Measurements from ENCODE around the gene NDUFA9.

Gene NDUFA9

DNA sequence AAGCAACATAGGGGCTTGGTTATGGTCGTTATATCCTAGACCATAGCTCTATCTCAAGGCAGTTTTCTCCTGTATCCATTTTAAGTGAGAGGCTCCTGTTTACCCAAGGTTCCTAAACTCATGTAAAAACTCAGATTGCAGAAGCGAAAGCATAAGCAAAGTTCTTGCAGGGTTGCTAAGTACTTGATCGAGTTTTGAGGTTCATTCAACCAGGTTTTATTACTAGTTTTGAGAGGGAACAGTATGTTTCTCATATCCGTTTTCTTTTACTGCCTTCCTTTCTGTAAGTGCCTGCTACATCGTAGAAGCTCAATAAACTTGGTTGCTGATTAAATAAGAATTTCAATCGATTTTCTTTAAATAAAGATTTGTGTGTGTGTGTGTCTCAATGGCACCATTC, 5.2 kb upstream of the NDUFA9 start:
- Histone ChIP-seq H3K9me3 (ENCODE audit: low read length) (no peaks in the 10 kb centered on the region), H3K27me3 (ENCODE audit: control insufficient read depth in 1 of 2, insufficient read depth in 2 of 2, low read length in 2 of 2) (no peaks in the 10 kb centered on the region), H3K4me1 (ENCODE audit: insufficient read depth, low read length) (no peaks in the 10 kb centered on the region), H3K9ac (ENCODE audit: low read length) (no peak overlapping the region), H3K27ac (ENCODE audit: low read depth, low read length) (no peak overlapping the region), H3K36me3 (ENCODE audit: insufficient read depth, low read length) (no peaks in the 10 kb centered on the region), H3K4me3 (ENCODE audit: low read depth in 1 of 2, low read length in 2 of 2) (no peak overlapping the region)

DNA sequence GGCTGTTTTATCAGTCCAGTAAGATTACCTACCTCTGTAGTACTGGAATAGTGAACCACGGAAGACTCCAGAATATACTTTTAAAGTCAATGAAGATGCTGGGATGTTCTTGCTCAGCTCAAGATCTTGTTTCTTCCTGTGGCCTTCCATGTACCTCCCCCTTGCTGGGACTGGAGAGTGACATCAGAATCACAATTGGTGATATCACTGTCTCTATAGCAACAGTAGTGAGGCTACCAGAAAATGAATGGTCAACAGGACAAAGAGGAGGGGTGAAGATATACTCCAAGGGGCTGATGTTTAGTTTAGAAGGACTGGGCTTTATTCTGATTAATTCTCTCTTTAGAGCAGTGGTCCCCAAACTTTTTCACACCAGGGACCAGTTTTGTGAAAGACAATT, 3.9 kb upstream of the NDUFA9 start:
- H3K9ac ChIP-seq (ENCODE audit: low read length), result no peak overlapping the region
- no peaks in the 10 kb centered on the region for H3K27me3 ChIP-seq (ENCODE audit: control insufficient read depth in 1 of 2, insufficient read depth in 2 of 2, low read length in 2 of 2)
- H3K4me1 ChIP-seq (ENCODE audit: insufficient read depth, low read length), result peaks cover 5% of the 10 kb centered on the region
- no peak overlapping the region for H3K27ac ChIP-seq (ENCODE audit: low read depth, low read length)
- no peak overlapping the region for H3K4me3 ChIP-seq (ENCODE audit: low read depth in 1 of 2, low read length in 2 of 2)
- H3K9me3 ChIP-seq (ENCODE audit: low read length), result no peaks in the 10 kb centered on the region
- no peaks in the 10 kb centered on the region for H3K36me3 ChIP-seq (ENCODE audit: insufficient read depth, low read length)

- no peaks in the 10 kb centered on the region for H3K27me3 ChIP-seq (ENCODE audit: control insufficient read depth in 1 of 2, insufficient read depth in 2 of 2, low read length in 2 of 2)
- H3K9ac ChIP-seq (ENCODE audit: low read length), result peak overlapping the region; percentile 91
- H3K4me3 ChIP-seq (ENCODE audit: low read depth in 1 of 2, low read length in 2 of 2), result peak overlapping the region; percentile 75 to 81
- no peaks in the 10 kb centered on the region for H3K9me3 ChIP-seq (ENCODE audit: low read length)
- H3K4me1 ChIP-seq (ENCODE audit: insufficient read depth, low read length), result peaks cover 19% of the 10 kb centered on the region
- H3K36me3 ChIP-seq (ENCODE audit: insufficient read depth, low read length), result no peaks in the 10 kb centered on the region
- peak overlapping the region; percentile 84 for H3K27ac ChIP-seq (ENCODE audit: low read depth, low read length)
These were observed 812 bp upstream of the NDUFA9 start for GRCh38 chr12:4648104-4648500.

- peak overlapping the region; percentile 56 for H3K27ac ChIP-seq (ENCODE audit: low read depth, low read length)
- peaks cover 19% of the 10 kb centered on the region for H3K4me1 ChIP-seq (ENCODE audit: insufficient read depth, low read length)
- H3K9ac ChIP-seq (ENCODE audit: low read length), result peak overlapping the region; percentile 91
- no peaks in the 10 kb centered on the region for H3K36me3 ChIP-seq (ENCODE audit: insufficient read depth, low read length)
- no peaks in the 10 kb centered on the region for H3K27me3 ChIP-seq (ENCODE audit: control insufficient read depth in 1 of 2, insufficient read depth in 2 of 2, low read length in 2 of 2)
- peak overlapping the region; percentile 75 to 81 for H3K4me3 ChIP-seq (ENCODE audit: low read depth in 1 of 2, low read length in 2 of 2)
- H3K9me3 ChIP-seq (ENCODE audit: low read length), result no peaks in the 10 kb centered on the region
These were observed 396 bp downstream of the NDUFA9 start for GRCh38 chr12:4649358-4649661.

GRCh38 chr12:4653257-4653656, 4.3 kb downstream of the NDUFA9 start:
- no peaks in the 10 kb centered on the region for H3K27me3 ChIP-seq (ENCODE audit: control insufficient read depth in 1 of 2, insufficient read depth in 2 of 2, low read length in 2 of 2)
- no peak overlapping the region for H3K4me3 ChIP-seq (ENCODE audit: low read depth in 1 of 2, low read length in 2 of 2)
- H3K9me3 ChIP-seq (ENCODE audit: low read length), result no peaks in the 10 kb centered on the region
- H3K4me1 ChIP-seq (ENCODE audit: insufficient read depth, low read length), result peaks cover 19% of the 10 kb centered on the region
- H3K36me3 ChIP-seq (ENCODE audit: insufficient read depth, low read length), result peaks cover 33% of the 10 kb centered on the region
- no peak overlapping the region for H3K9ac ChIP-seq (ENCODE audit: low read length)
- no peak overlapping the region for H3K27ac ChIP-seq (ENCODE audit: low read depth, low read length)

GRCh38 chr12:4653691-4654090, 4.8 kb downstream of the NDUFA9 start:
- no peak overlapping the region for H3K9ac ChIP-seq (ENCODE audit: low read length)
- no peak overlapping the region for H3K4me3 ChIP-seq (ENCODE audit: low read depth in 1 of 2, low read length in 2 of 2)
- H3K27me3 ChIP-seq (ENCODE audit: control insufficient read depth in 1 of 2, insufficient read depth in 2 of 2, low read length in 2 of 2), result no peaks in the 10 kb centered on the region
- peaks cover 33% of the 10 kb centered on the region for H3K36me3 ChIP-seq (ENCODE audit: insufficient read depth, low read length)
- H3K9me3 ChIP-seq (ENCODE audit: low read length), result no peaks in the 10 kb centered on the region
- peaks cover 19% of the 10 kb centered on the region for H3K4me1 ChIP-seq (ENCODE audit: insufficient read depth, low read length)
- H3K27ac ChIP-seq (ENCODE audit: low read depth, low read length), result no peak overlapping the region

GRCh38 chr12:4663971-4664505, 15.1 kb downstream of the NDUFA9 start:
- Histone ChIP-seq H3K4me3 (ENCODE audit: low read depth in 1 of 2, low read length in 2 of 2) (no peak overlapping the region), H3K27me3 (ENCODE audit: control insufficient read depth in 1 of 2, insufficient read depth in 2 of 2, low read length in 2 of 2) (no peaks in the 10 kb centered on the region), H3K9me3 (ENCODE audit: low read length) (no peaks in the 10 kb centered on the region), H3K27ac (ENCODE audit: low read depth, low read length) (no peak overlapping the region), H3K4me1 (ENCODE audit: insufficient read depth, low read length) (no peaks in the 10 kb centered on the region), H3K9ac (ENCODE audit: low read length) (no peak overlapping the region), H3K36me3 (ENCODE audit: insufficient read depth, low read length) (peaks cover 76% of the 10 kb centered on the region)

- H3K27ac ChIP-seq (ENCODE audit: low read depth, low read length), result no peak overlapping the region
- peaks cover 76% of the 10 kb centered on the region for H3K36me3 ChIP-seq (ENCODE audit: insufficient read depth, low read length)
- H3K4me3 ChIP-seq (ENCODE audit: low read depth in 1 of 2, low read length in 2 of 2), result no peak overlapping the region
- no peaks in the 10 kb centered on the region for H3K4me1 ChIP-seq (ENCODE audit: insufficient read depth, low read length)
- H3K27me3 ChIP-seq (ENCODE audit: control insufficient read depth in 1 of 2, insufficient read depth in 2 of 2, low read length in 2 of 2), result no peaks in the 10 kb centered on the region
- H3K9ac ChIP-seq (ENCODE audit: low read length), result no peak overlapping the region
- no peaks in the 10 kb centered on the region for H3K9me3 ChIP-seq (ENCODE audit: low read length)
These were observed 16.3 kb downstream of the NDUFA9 start for GRCh38 chr12:4665236-4665635.

DNA sequence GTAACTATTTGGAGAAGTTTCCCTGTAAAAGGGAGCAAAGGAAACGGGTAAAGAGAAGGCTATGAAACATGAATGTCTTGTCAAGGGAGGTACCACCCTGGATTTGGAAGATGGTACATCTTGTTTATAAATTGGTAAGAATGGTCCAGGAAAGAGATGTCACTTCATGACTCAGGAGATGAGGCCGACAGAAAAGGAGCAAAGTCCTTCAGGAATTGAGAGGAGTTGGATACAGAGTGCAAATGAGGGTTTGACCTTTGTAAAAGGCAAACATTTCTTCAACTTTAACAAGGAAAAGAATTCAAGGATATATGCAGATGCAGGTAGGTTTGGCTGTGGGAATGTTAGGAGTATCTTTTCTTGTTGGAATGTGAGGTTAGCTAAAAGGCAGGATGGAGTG, 30.8 kb downstream of the NDUFA9 start:
- Histone ChIP-seq H3K4me1 (ENCODE audit: insufficient read depth, low read length) (no peaks in the 10 kb centered on the region), H3K4me3 (ENCODE audit: low read depth in 1 of 2, low read length in 2 of 2) (no peak overlapping the region), H3K9ac (ENCODE audit: low read length) (no peak overlapping the region), H3K9me3 (ENCODE audit: low read length) (no peaks in the 10 kb centered on the region), H3K27ac (ENCODE audit: low read depth, low read length) (no peak overlapping the region), H3K36me3 (ENCODE audit: insufficient read depth, low read length) (peaks cover 29% of the 10 kb centered on the region), H3K27me3 (ENCODE audit: control insufficient read depth in 1 of 2, insufficient read depth in 2 of 2, low read length in 2 of 2) (no peaks in the 10 kb centered on the region)

- no peaks in the 10 kb centered on the region for H3K4me1 ChIP-seq (ENCODE audit: insufficient read depth, low read length)
- H3K27me3 ChIP-seq (ENCODE audit: control insufficient read depth in 1 of 2, insufficient read depth in 2 of 2, low read length in 2 of 2), result no peaks in the 10 kb centered on the region
- H3K36me3 ChIP-seq (ENCODE audit: insufficient read depth, low read length), result peaks cover 41% of the 10 kb centered on the region
- no peak overlapping the region for H3K9ac ChIP-seq (ENCODE audit: low read length)
- H3K4me3 ChIP-seq (ENCODE audit: low read depth in 1 of 2, low read length in 2 of 2), result no peak overlapping the region
- H3K27ac ChIP-seq (ENCODE audit: low read depth, low read length), result no peak overlapping the region
- H3K9me3 ChIP-seq (ENCODE audit: low read length), result no peaks in the 10 kb centered on the region
These were observed 32.8 kb downstream of the NDUFA9 start for GRCh38 chr12:4681732-4682131.

DNA sequence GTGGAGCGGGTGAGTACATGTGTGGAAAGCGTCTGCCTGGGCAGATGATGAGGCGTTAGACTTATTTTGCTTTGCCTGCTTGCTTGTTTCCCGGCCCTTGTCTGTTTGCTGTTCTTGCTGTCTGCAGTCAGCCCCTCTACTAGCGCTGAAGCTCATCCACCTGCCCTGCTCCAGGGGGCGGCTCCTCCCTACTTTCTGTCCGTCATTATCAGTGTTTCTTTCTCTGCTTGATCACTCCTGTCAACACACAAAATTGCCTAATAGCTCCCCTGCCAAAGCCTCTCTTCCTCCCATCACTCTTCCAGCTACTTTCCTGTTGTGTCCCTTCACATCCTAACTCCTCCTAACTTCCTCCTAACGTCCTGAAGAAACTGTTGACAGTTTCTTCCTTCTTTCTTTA, 36.4 kb downstream of the NDUFA9 start:
- H3K36me3 ChIP-seq (ENCODE audit: insufficient read depth, low read length), result peaks cover 46% of the 10 kb centered on the region
- H3K4me3 ChIP-seq (ENCODE audit: low read depth in 1 of 2, low read length in 2 of 2), result no peak overlapping the region
- H3K4me1 ChIP-seq (ENCODE audit: insufficient read depth, low read length), result no peaks in the 10 kb centered on the region
- no peak overlapping the region for H3K9ac ChIP-seq (ENCODE audit: low read length)
- no peak overlapping the region for H3K27ac ChIP-seq (ENCODE audit: low read depth, low read length)
- H3K27me3 ChIP-seq (ENCODE audit: control insufficient read depth in 1 of 2, insufficient read depth in 2 of 2, low read length in 2 of 2), result no peaks in the 10 kb centered on the region
- H3K9me3 ChIP-seq (ENCODE audit: low read length), result no peaks in the 10 kb centered on the region

- no peak overlapping the region for H3K4me3 ChIP-seq (ENCODE audit: low read depth in 1 of 2, low read length in 2 of 2)
- no peaks in the 10 kb centered on the region for H3K27me3 ChIP-seq (ENCODE audit: control insufficient read depth in 1 of 2, insufficient read depth in 2 of 2, low read length in 2 of 2)
- peaks cover 12% of the 10 kb centered on the region for H3K36me3 ChIP-seq (ENCODE audit: insufficient read depth, low read length)
- H3K27ac ChIP-seq (ENCODE audit: low read depth, low read length), result no peak overlapping the region
- no peaks in the 10 kb centered on the region for H3K9me3 ChIP-seq (ENCODE audit: low read length)
- H3K9ac ChIP-seq (ENCODE audit: low read length), result no peak overlapping the region
- H3K4me1 ChIP-seq (ENCODE audit: insufficient read depth, low read length), result no peaks in the 10 kb centered on the region
These were observed 41.8 kb downstream of the NDUFA9 start for GRCh38 chr12:4690760-4691159.

Measured in muscle layer of colon (tissue), 2 donors.